ENCODE measurements around the gene CD101. TPM values are rescaled to one million over a fixed set of nuclear protein-coding genes. Genes with fewer than 3 reads are reported as not detected.

Gene CD101
- total RNA-seq, 2 experiments from 2014 or later: 1.4 TPM; not detected in 1

Other genes with a start within 250 kb of the CD101 start
- gene CD2, start 247.3 kb upstream of the CD101 start, total RNA-seq: 100 to 1,000 TPM; 278 to 444 TPM
- gene PTGFRN, start 91.8 kb upstream of the CD101 start, total RNA-seq: 1 to 10 TPM in 1 of 2 experiments, under 1 TPM in 1; 0.38 to 4.6 TPM
- 100 to 1,000 TPM; 156 to 157 TPM for gene TTF2, start 58.6 kb downstream of the CD101 start, total RNA-seq
- gene TRIM45, start 120.0 kb downstream of the CD101 start, total RNA-seq: under 1 TPM; 0.26 to 0.75 TPM
- gene VTCN1, start 209.2 kb downstream of the CD101 start, total RNA-seq: not detected

All from activated CD8-positive, alpha-beta memory T cell treated with anti-CD3 and anti-CD28 coated beads, Interleukin-2, amount 10 ng/mL, durations not matched to agents 7 days and 5 days (primary cell).